H9 (cell line): ENCODE data around the gene GUCY1A1. TPM values are rescaled to one million over a fixed set of nuclear protein-coding genes. Genes with fewer than 3 reads are reported as not detected.

Source experiments
- DNase-seq: peaks from one replicate; pipeline ENCODE4 v3.0.0-alpha.2; 2017
- H2AFZ ChIP-seq: one replicate; pipeline ENCODE4 v1.6.1; 2013; ENCODE audit warnings: mild to moderate bottlenecking, low read length, control low read depth, moderate library complexity
- H2AK5ac ChIP-seq: 2 replicates; pipeline ENCODE4 v1.6.1; 2013; ENCODE audit warnings: low read length, control low read depth, mixed read lengths; ENCODE audit not compliant: insufficient read length
- H2BK120ac ChIP-seq: one replicate; pipeline ENCODE4 v1.6.1; 2013; ENCODE audit warnings: low read depth, mild to moderate bottlenecking, low read length, control low read depth, inconsistent platforms; ENCODE audit not compliant: poor library complexity, severe bottlenecking
- H2BK12ac ChIP-seq: 2 replicates; pipeline ENCODE4 v1.6.1; 2013; ENCODE audit warnings: low read length, control low read depth, mixed read lengths, low read depth; ENCODE audit not compliant: insufficient read length
- H2BK15ac ChIP-seq: 2 replicates; pipeline ENCODE4 v1.6.1; 2013; ENCODE audit warnings: low read depth, low read length, control low read depth
- H2BK20ac ChIP-seq: one replicate; pipeline ENCODE4 v1.6.1; 2013; ENCODE audit warnings: low read depth, mild to moderate bottlenecking, low read length, control low read depth, inconsistent platforms; ENCODE audit not compliant: poor library complexity, severe bottlenecking
- H2BK5ac ChIP-seq: 2 replicates; pipeline ENCODE4 v1.6.1; 2013; ENCODE audit warnings: low read length, control low read depth, mixed read lengths; ENCODE audit not compliant: insufficient read length
- H3K14ac ChIP-seq: 2 replicates; pipeline ENCODE4 v1.6.1; 2013; ENCODE audit warnings: low read length, control low read depth; ENCODE audit not compliant: insufficient read depth
- H3K18ac ChIP-seq: 2 replicates; pipeline ENCODE4 v1.6.1; 2013; ENCODE audit warnings: low read depth, mild to moderate bottlenecking, mixed read lengths, low read length, control low read depth; ENCODE audit not compliant: insufficient read length
- H3K23ac ChIP-seq: 2 replicates; pipeline ENCODE4 v1.6.1; 2013; ENCODE audit warnings: low read length, control low read depth, mixed read lengths, low read depth; ENCODE audit not compliant: insufficient read length
- H3K23me2 ChIP-seq: 2 replicates; pipeline ENCODE4 v1.6.1; 2013; ENCODE audit warnings: low read depth, mild to moderate bottlenecking, mixed read lengths, low read length, control low read depth; ENCODE audit not compliant: insufficient read length, poor library complexity, severe bottlenecking
- H3K27ac ChIP-seq: 2 replicates; pipeline ENCODE4 v1.5.1; 2013; ENCODE audit warnings: low read length, control low read depth, mixed read lengths, low read depth; ENCODE audit not compliant: insufficient read length
- H3K27me3 ChIP-seq: 2 replicates; pipeline ENCODE4 v1.6.1; 2013; ENCODE audit warnings: low read length, control low read depth, inconsistent platforms; ENCODE audit not compliant: insufficient read depth
- H3K4ac ChIP-seq: 2 replicates; pipeline ENCODE4 v1.6.1; 2013; ENCODE audit warnings: low read depth, mild to moderate bottlenecking, control low read depth, inconsistent platforms, low read length, moderate library complexity
- H3K4me1 ChIP-seq: 2 replicates; pipeline ENCODE4 v1.6.1; 2013; ENCODE audit warnings: low read length, control low read depth, inconsistent platforms; ENCODE audit not compliant: insufficient read depth
- H3K4me2 ChIP-seq: 2 replicates; pipeline ENCODE4 v1.6.1; 2013; ENCODE audit warnings: low read length, control low read depth, mixed read lengths; ENCODE audit not compliant: insufficient read length, insufficient read depth
- H3K56ac ChIP-seq: 2 replicates; pipeline ENCODE4 v1.6.1; 2013; ENCODE audit warnings: low read depth, mild to moderate bottlenecking, mixed read lengths, low read length, control low read depth; ENCODE audit not compliant: insufficient read length
- H3K79me1 ChIP-seq: 2 replicates; pipeline ENCODE4 v1.6.1; 2013; ENCODE audit warnings: low read depth, mild to moderate bottlenecking, moderate library complexity, low read length, control low read depth, inconsistent platforms; ENCODE audit not compliant: insufficient read depth, poor library complexity, severe bottlenecking
- H3K79me2 ChIP-seq: 2 replicates; pipeline ENCODE4 v1.6.1; 2013; ENCODE audit warnings: low read length, control low read depth, inconsistent platforms; ENCODE audit not compliant: insufficient read depth
- H3K9ac ChIP-seq: 2 replicates; pipeline ENCODE4 v1.6.1; 2013; ENCODE audit warnings: low read length, control low read depth, mixed read lengths; ENCODE audit not compliant: insufficient read length; ENCODE audit errors: extremely low read depth
- H3K9me3 ChIP-seq: one replicate; pipeline ENCODE4 v1.6.1; 2013; ENCODE audit warnings: low read depth, low read length, inconsistent platforms; ENCODE audit not compliant: control insufficient read depth
- H3T11ph ChIP-seq: one replicate; pipeline ENCODE4 v1.6.1; 2013; ENCODE audit warnings: mild to moderate bottlenecking, low read length, control low read depth, inconsistent platforms
- H4K20me1 ChIP-seq: one replicate; pipeline ENCODE4 v1.6.1; 2013; ENCODE audit not compliant: control insufficient read depth, insufficient read length, insufficient read depth
- H4K5ac ChIP-seq: 2 replicates; pipeline ENCODE4 v1.6.1; 2013; ENCODE audit warnings: low read depth, mild to moderate bottlenecking, mixed read lengths, low read length, control low read depth; ENCODE audit not compliant: insufficient read length
- H4K8ac ChIP-seq: replicated peaks from 2 replicates; pipeline ENCODE4 v1.6.1; 2013; ENCODE audit warnings: low read length, control low read depth, mixed read lengths, low read depth; ENCODE audit not compliant: insufficient read length
- H4K91ac ChIP-seq: 2 replicates; pipeline ENCODE4 v1.6.1; 2013; ENCODE audit warnings: low read depth, mild to moderate bottlenecking, moderate library complexity, mixed read lengths, low read length, control low read depth; ENCODE audit not compliant: insufficient read length
- H3K27ac Mint-ChIP-seq, 3 experiments: 2 replicates in 2 of 3; 3 replicates in 1 of 3; pipeline ENCODE4 v1.8.0; 2020 to 2021; ENCODE audit warnings: mixed read lengths in 3 of 3, mild to moderate bottlenecking in 1 of 3, moderate library complexity in 1 of 3
- H3K27me3 Mint-ChIP-seq: 2 replicates; pipeline ENCODE4 v1.8.0; 2021; ENCODE audit warnings: low read depth, mild to moderate bottlenecking, moderate library complexity, mixed read lengths
- H3K36me3 Mint-ChIP-seq, 3 experiments: 2 replicates in 2 of 3; 3 replicates in 1 of 3; pipeline ENCODE4 v1.8.0; 2020 to 2021; ENCODE audit warnings: low read depth in 3 of 3, mixed read lengths in 3 of 3; ENCODE audit not compliant: insufficient read depth in 1 of 3
- H3K4me1 Mint-ChIP-seq, 2 experiments: 2 replicates each; pipeline ENCODE4 v1.8.0; 2020; ENCODE audit warnings: mixed read lengths in 2 of 2
- H3K4me3 Mint-ChIP-seq, 2 experiments: 2 replicates in 1 of 2; 3 replicates in 1 of 2; pipeline ENCODE4 v1.8.0; 2020 to 2021; ENCODE audit warnings: mild to moderate bottlenecking in 2 of 2, mixed read lengths in 2 of 2, moderate library complexity in 1 of 2
- H3K9me3 Mint-ChIP-seq, 2 experiments: 2 replicates in 1 of 2; 3 replicates in 1 of 2; pipeline ENCODE4 v1.8.0; 2020; ENCODE audit warnings: mild to moderate bottlenecking in 2 of 2, mixed read lengths in 2 of 2, moderate library complexity in 1 of 2
- CTCF ChIP-seq: fragments of 200-600 bp; sonication (generic); conservative IDR thresholded peaks from 3 replicates; pipeline ENCODE4 v1.8.0; 2021; ENCODE audit warnings: antibody characterized with exemption, mild to moderate bottlenecking
- WGBS: extraction: QIAGEN DNeasy Blood & Tissue Kit; methylation state at CpG from one replicate; pipeline ENCODE4 v1.1.7; 2013; ENCODE audit warnings: missing lambda C conversion rate, low lambda C conversion rate, mixed read lengths; ENCODE audit not compliant: insufficient read length; ENCODE audit errors: extremely low coverage; 5-methylcytosine and 5-hydroxymethylcytosine counted together
- total RNA-seq: library from RNA; stranded (reverse); gene quantifications from 2 replicates; pipeline ENCODE4 v1.2.1, GENCODE V29; 2021

GUCY1A1 gene
- total RNA-seq, 1 experiment from 2014 or later = not detected

GRCh38 chr4:155722816-155723499 lies 56.3 kb downstream of the GUCY1A1 start:
- DNase-seq = no peak
- no peaks in the 10 kb centered on the region for H3K9me3 Mint-ChIP-seq
- no peaks in the 10 kb centered on the region for H3K36me3 Mint-ChIP-seq
- H4K91ac ChIP-seq = no peak overlapping the region
- H3K4me3 Mint-ChIP-seq = no peak overlapping the region
- H4K20me1 ChIP-seq = no peaks in the 10 kb centered on the region
- no peaks in the 10 kb centered on the region for H3K27me3 ChIP-seq
- H3K23me2 ChIP-seq = no peaks in the 10 kb centered on the region
- no peak overlapping the region for H3K4ac ChIP-seq
- no peak overlapping the region for H3K18ac ChIP-seq
- no peak overlapping the region for H3K9ac ChIP-seq
- no peak overlapping the region for H3K23ac ChIP-seq
- no peaks in the 10 kb centered on the region for H3K79me1 ChIP-seq
- no peak overlapping the region for H3T11ph ChIP-seq
- no peak overlapping the region for H3K14ac ChIP-seq
- H3K4me2 ChIP-seq = no peak overlapping the region
- H3K4me1 ChIP-seq = no peaks in the 10 kb centered on the region; the same call in 1 of the 2 replicates
- no peak overlapping the region for H4K8ac ChIP-seq
- H2AFZ ChIP-seq = no peak overlapping the region
- no peak overlapping the region for H3K56ac ChIP-seq
- H2BK12ac ChIP-seq = no peak overlapping the region
- H2BK15ac ChIP-seq = no peak overlapping the region
- no peaks in the 10 kb centered on the region for H3K79me2 ChIP-seq
- TF ChIP-seq CTCF = no peak
- no peak overlapping the region for H2BK5ac ChIP-seq
- WGBS = no CpG with 5 or more reads among the region's 7 CpGs
- H2BK20ac ChIP-seq = no peak overlapping the region
- H3K27ac ChIP-seq = no peak overlapping the region
- H3K4me1 Mint-ChIP-seq = peaks cover 4 to 13% of the 10 kb centered on the region in 2 experiments
- no peak overlapping the region for H4K5ac ChIP-seq
- no peaks in the 10 kb centered on the region for H3K9me3 ChIP-seq
- no peak overlapping the region for H2BK120ac ChIP-seq
- peaks cover 3% of the 10 kb centered on the region for H3K27me3 Mint-ChIP-seq
- H2AK5ac ChIP-seq = no peak overlapping the region
- no peak overlapping the region for H3K27ac Mint-ChIP-seq
